ENCODE measurements around the gene LAYN. TPM values are rescaled to one million over a fixed set of nuclear protein-coding genes. Genes with fewer than 3 reads are reported as not detected.

The LAYN gene
- total RNA-seq, 4 donors from 2014 or later, result 12.0 to 47.1 (median 18.5) TPM

GRCh38 chr11:111570796-111571195 lies 30.3 kb downstream of the LAYN start:
- 89% methylated on average over 6 of the region's 6 CpGs for WGBS
- H3K27ac ChIP-seq (replicated peaks in 1 of 4), result no peak overlapping the region
- H3K36me3 ChIP-seq, result no peaks in the 10 kb centered on the region
- TF ChIP-seq CTCF (IDR thresholded peaks at IDR 0.05), result no peak
- TF ChIP-seq EP300 (IDR thresholded peaks at IDR 0.05), result no peak
- TF ChIP-seq POLR2AphosphoS5 (IDR thresholded peaks at IDR 0.05), result no peak
- no peak for TF ChIP-seq POLR2A (IDR thresholded peaks at IDR 0.05; ENCODE audit: low read depth)
- H3K9me3 ChIP-seq, result no peaks in the 10 kb centered on the region
- H3K4me1 ChIP-seq, result peaks cover 13 to 22% (median 18%) of the 10 kb centered on the region in 4 donors
- no peaks in the 10 kb centered on the region for H3K27me3 ChIP-seq
- no peak for DNase-seq (ENCODE audit: extremely low spot score)
- intact Hi-C loops (cut with DNase I), result no loop called here
- H3K4me3 ChIP-seq, result no peak overlapping the region

GRCh38 chr11:111571829-111572501 lies 31.4 kb downstream of the LAYN start:
- intact Hi-C loops (cut with DNase I), result no loop called here
- Histone ChIP-seq H3K27ac (replicated peaks in 1 of 4) (no peak overlapping the region), H3K4me3 (no peak overlapping the region), H3K27me3 (no peaks in the 10 kb centered on the region), H3K36me3 (no peaks in the 10 kb centered on the region), H3K4me1 (peaks cover 13 to 22% (median 18%) of the 10 kb centered on the region in 4 donors), H3K9me3 (no peaks in the 10 kb centered on the region)
- 49% methylated on average over 6 of the region's 6 CpGs for WGBS
- no peak for TF ChIP-seq POLR2AphosphoS5 (IDR thresholded peaks at IDR 0.05)
- no peak for TF ChIP-seq POLR2A (IDR thresholded peaks at IDR 0.05; ENCODE audit: low read depth)
- no peak for TF ChIP-seq EP300 (IDR thresholded peaks at IDR 0.05)
- no peak for TF ChIP-seq CTCF (IDR thresholded peaks at IDR 0.05)
- no peak for DNase-seq (ENCODE audit: extremely low spot score)

GRCh38 chr11:111572581-111572980 lies 32.1 kb downstream of the LAYN start:
- WGBS, result 100% methylated on average over 3 of the region's 3 CpGs
- intact Hi-C loops (cut with DNase I), result no loop called here
- H3K4me3 ChIP-seq, result no peak overlapping the region

GRCh38 chr11:111573821-111574249 lies 33.3 kb downstream of the LAYN start:
- WGBS, result 41% methylated on average over 4 of the region's 4 CpGs
- Histone ChIP-seq H3K4me1 (peaks cover 13 to 22% (median 18%) of the 10 kb centered on the region in 4 donors), H3K36me3 (no peaks in the 10 kb centered on the region), H3K27ac (replicated peaks in 1 of 4) (peak overlapping the region in 1 of 4 donors; percentile 3), H3K27me3 (no peaks in the 10 kb centered on the region), H3K4me3 (peak overlapping the region in 3 of 4 donors; percentile 8 to 39 (median 22)), H3K9me3 (no peaks in the 10 kb centered on the region)
- intact Hi-C loops (cut with DNase I), result no loop called here
- no peak for TF ChIP-seq POLR2A (IDR thresholded peaks at IDR 0.05; ENCODE audit: low read depth)
- no peak for TF ChIP-seq CTCF (IDR thresholded peaks at IDR 0.05)
- DNase-seq (ENCODE audit: extremely low spot score), result no peak

More at GRCh38 chr11:111572581-111572980, 32.1 kb downstream of the LAYN start:
- H3K9me3 ChIP-seq, result no peaks in the 10 kb centered on the region
- TF ChIP-seq POLR2A (IDR thresholded peaks at IDR 0.05; ENCODE audit: low read depth), result no peak
- no peak for TF ChIP-seq CTCF (IDR thresholded peaks at IDR 0.05)
- no peak for TF ChIP-seq EP300 (IDR thresholded peaks at IDR 0.05)
- TF ChIP-seq POLR2AphosphoS5 (IDR thresholded peaks at IDR 0.05), result no peak
- no peaks in the 10 kb centered on the region for H3K27me3 ChIP-seq
- H3K4me1 ChIP-seq, result peaks cover 13 to 22% (median 18%) of the 10 kb centered on the region in 4 donors
- no peaks in the 10 kb centered on the region for H3K36me3 ChIP-seq
- H3K27ac ChIP-seq (replicated peaks in 1 of 4), result no peak overlapping the region
- no peak for DNase-seq (ENCODE audit: extremely low spot score)

Measured in esophagus muscularis mucosa (tissue), 4 donors.